ENCODE results near the gene DHRS13. TPM values are rescaled to one million over a fixed set of nuclear protein-coding genes. Genes with fewer than 3 reads are reported as not detected.

Gene DHRS13
- total RNA-seq, 2 experiments from 2014 or later: 28.4 to 29.2 TPM

DNA sequence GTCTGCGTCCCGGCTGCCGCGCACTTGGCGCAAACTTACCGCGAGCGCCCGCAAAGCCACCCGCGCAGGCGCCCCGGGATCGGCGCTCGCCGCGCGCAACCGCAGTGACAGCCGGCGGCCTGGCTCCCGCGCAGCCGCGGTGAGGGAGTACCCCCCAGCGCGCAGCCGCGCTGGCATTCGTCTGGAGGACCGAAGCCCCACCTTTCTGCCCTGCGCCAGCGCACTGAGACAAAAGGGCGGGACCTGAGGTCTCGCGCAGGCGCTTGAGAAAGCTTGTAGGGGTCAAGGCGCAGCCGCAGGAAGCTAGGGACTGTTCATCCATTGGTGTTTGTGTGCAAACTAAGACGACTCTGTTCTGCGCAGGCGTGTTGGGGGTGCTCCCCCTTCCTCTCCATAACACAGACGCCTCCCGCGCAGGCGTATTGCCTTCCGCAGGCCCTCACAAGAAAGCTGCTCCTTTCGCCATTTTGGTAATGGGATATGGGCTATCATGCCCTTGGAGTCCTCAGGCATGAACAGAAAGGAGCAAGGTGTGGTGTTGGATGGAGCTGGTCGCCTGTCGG, 48.6 kb upstream of the DHRS13 start, which contains the start of gene PHF12:
Gene PHF12, minus strand, starts transcription at position 91 of the 563 bp plus-strand sequence. CDS start 558 bp downstream, outside the sequence.
- POLR2A ChIA-PET: interaction anchor here (0.6 to 1.6 kb wide), 10 partner anchors 16 to 381 kb away, joined by 3 to 8 read pairs (median 3); partner anchors contain the start of genes PIGS and RPL23A
- H3K4me2 ChIP-seq (ENCODE audit: low read length): peak within 1 kb of the TSS; percentile 86
- H3K27ac ChIP-seq (ENCODE audit: low read depth, low read length, poor library complexity, severe bottlenecking): peak within 1 kb of the TSS; percentile 89
- no peak for TF ChIP-seq EZH2phosphoT487 (IDR thresholded peaks at IDR 0.05; ENCODE audit: borderline replicate concordance, low read depth, low read length)
- TF ChIP-seq, protein P1, sequence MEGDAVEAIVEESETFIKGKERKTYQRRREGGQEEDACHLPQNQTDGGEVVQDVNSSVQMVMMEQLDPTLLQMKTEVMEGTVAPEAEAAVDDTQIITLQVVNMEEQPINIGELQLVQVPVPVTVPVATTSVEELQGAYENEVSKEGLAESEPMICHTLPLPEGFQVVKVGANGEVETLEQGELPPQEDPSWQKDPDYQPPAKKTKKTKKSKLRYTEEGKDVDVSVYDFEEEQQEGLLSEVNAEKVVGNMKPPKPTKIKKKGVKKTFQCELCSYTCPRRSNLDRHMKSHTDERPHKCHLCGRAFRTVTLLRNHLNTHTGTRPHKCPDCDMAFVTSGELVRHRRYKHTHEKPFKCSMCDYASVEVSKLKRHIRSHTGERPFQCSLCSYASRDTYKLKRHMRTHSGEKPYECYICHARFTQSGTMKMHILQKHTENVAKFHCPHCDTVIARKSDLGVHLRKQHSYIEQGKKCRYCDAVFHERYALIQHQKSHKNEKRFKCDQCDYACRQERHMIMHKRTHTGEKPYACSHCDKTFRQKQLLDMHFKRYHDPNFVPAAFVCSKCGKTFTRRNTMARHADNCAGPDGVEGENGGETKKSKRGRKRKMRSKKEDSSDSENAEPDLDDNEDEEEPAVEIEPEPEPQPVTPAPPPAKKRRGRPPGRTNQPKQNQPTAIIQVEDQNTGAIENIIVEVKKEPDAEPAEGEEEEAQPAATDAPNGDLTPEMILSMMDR (conservative IDR thresholded peaks at IDR 0.05; ENCODE audit: low read length): no peak
- H3K4me3 ChIP-seq (ENCODE audit: low read depth, low read length, poor library complexity, severe bottlenecking): peak within 1 kb of the TSS; percentile 80
- peaks cover 44% of the 10 kb centered on the region for H3K79me2 ChIP-seq (ENCODE audit: insufficient read depth, low read depth, low read length)
- peaks cover 35% of the 10 kb centered on the region for H3K36me3 ChIP-seq (ENCODE audit: insufficient read depth, low read length)
- DNase-seq (ENCODE audit: low spot score): peak; percentile 100
- intact Hi-C loops (cut with micrococcal nuclease; ENCODE audit: unreplicated experiment): loop anchor here (2.0 kb wide), 1 partner anchor 49 kb away; the partner anchor contains the start of gene DHRS13
- no peaks in the 10 kb centered on the region for H3K9me2 ChIP-seq (ENCODE audit: insufficient read depth, low read length)
- H2AFZ ChIP-seq (ENCODE audit: low read length): peak within 1 kb of the TSS; percentile 62; the same call in 1 of the 2 replicates
- no TSS peak for BruUV-seq (replicated peaks)
- CTCF ChIA-PET (ENCODE audit: unreplicated experiment): interaction anchor here (0.6 to 1.2 kb wide), 2 partner anchors 14 to 229 kb away, joined by 6 read pairs; partner anchors contain the start of gene MYO18A
- peaks cover under 1% of the 10 kb centered on the region; the same call in 1 of the 2 replicates for H4K20me1 ChIP-seq (ENCODE audit: insufficient read depth, low read length)
- H3K9me3 ChIP-seq (ENCODE audit: low read length): no peaks in the 10 kb centered on the region
- peaks cover 24% of the 10 kb centered on the region for H3K4me1 ChIP-seq (ENCODE audit: insufficient read depth, low read length, poor library complexity, severe bottlenecking)

DNA sequence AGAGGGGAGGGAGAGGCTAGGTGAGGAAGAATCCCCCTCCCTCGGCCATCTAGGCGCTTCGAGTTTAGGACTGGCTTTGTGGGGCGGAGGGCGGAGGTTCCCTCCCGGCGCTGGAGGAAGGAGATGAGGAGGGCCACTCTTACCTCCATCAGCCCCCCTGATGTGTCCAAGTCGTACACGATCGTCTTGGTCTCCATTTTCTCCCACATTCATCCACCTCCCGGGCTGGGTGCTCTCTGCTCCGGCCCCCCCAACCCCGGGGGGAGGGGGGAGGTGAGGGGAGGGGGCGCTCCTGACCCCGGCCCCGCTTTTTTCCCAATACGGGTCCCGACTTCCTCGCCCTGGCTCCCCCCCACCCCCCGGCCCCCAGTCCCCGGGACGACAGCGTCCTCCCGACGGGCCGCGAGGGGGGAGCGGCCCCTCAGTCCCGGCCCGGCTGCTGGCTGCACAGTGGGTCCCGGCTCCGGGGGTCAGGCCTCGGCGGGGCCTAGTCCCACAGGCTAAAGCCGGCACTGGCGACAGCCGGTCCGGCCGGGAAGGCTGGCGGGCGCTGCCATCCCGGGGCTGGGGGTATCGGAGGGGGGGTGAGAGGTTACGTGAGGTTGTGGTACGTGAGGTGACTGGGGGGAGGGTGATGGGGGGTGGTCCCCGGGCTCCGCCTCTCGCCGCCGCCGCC, 48.0 kb upstream of the DHRS13 start:
- ChIA-PET CTCF (ENCODE audit: unreplicated experiment) (no interaction called here), POLR2A (interaction anchor here (0.6 to 1.6 kb wide), 6 partner anchors 30 to 231 kb away, joined by 3 to 8 read pairs (median 3); partner anchors contain the start of gene RPL23A)
- H2AFZ ChIP-seq (ENCODE audit: low read length): no peak overlapping the region
- no peak for DNase-seq (ENCODE audit: low spot score)
- H3K9me3 ChIP-seq (ENCODE audit: low read length): no peaks in the 10 kb centered on the region
- peak overlapping the region; percentile 81 for H3K27ac ChIP-seq (ENCODE audit: low read depth, low read length, poor library complexity, severe bottlenecking)
- peaks cover 41% of the 10 kb centered on the region for H3K36me3 ChIP-seq (ENCODE audit: insufficient read depth, low read length)
- peak overlapping the region; percentile 84 for H3K4me2 ChIP-seq (ENCODE audit: low read length)
- peaks cover 6% of the 10 kb centered on the region for H4K20me1 ChIP-seq (ENCODE audit: insufficient read depth, low read length)
- H3K79me2 ChIP-seq (ENCODE audit: insufficient read depth, low read depth, low read length): peaks cover 50% of the 10 kb centered on the region
- BruUV-seq (replicated peaks): no TSS peak
- H3K9me2 ChIP-seq (ENCODE audit: insufficient read depth, low read length): no peaks in the 10 kb centered on the region
- peak overlapping the region; percentile 80 for H3K4me3 ChIP-seq (ENCODE audit: low read depth, low read length, poor library complexity, severe bottlenecking)
- intact Hi-C loops (cut with micrococcal nuclease; ENCODE audit: unreplicated experiment): loop anchor here (2.0 kb wide), 1 partner anchor 48 kb away; the partner anchor contains the start of gene DHRS13
- TF ChIP-seq, protein P1 (conservative IDR thresholded peaks at IDR 0.05; ENCODE audit: low read length): no peak
- TF ChIP-seq EZH2phosphoT487 (IDR thresholded peaks at IDR 0.05; ENCODE audit: borderline replicate concordance, low read depth, low read length): no peak
- peaks cover 24% of the 10 kb centered on the region for H3K4me1 ChIP-seq (ENCODE audit: insufficient read depth, low read length, poor library complexity, severe bottlenecking)
